Osteoblast (primary cell): Measurements from ENCODE around the gene TACR2. TPM values are rescaled to one million over a fixed set of nuclear protein-coding genes. Genes with fewer than 3 reads are reported as not detected.
A peak's percentile ranks its signal among the peaks of the same experiment; 100 is the strongest.

Source experiments
- DNase-seq: peaks from one replicate; pipeline ENCODE4 v3.0.0; 2011; ENCODE audit warnings: low spot score, mixed read lengths; ENCODE audit not compliant: insufficient read length; ENCODE audit errors: missing footprints
- H2AFZ ChIP-seq: 2 replicates; pipeline ENCODE4 v1.6.0; 2011; ENCODE audit warnings: mild to moderate bottlenecking, low read length
- H3K27ac ChIP-seq: 2 replicates; pipeline ENCODE4 v1.5.1; 2011; ENCODE audit warnings: mild to moderate bottlenecking, low read depth, low read length, moderate library complexity
- H3K27me3 ChIP-seq: 2 replicates; pipeline ENCODE4 v1.6.0; 2012; ENCODE audit warnings: mild to moderate bottlenecking, control low read depth, inconsistent platforms, low read length, moderate library complexity; ENCODE audit not compliant: insufficient read depth
- H3K36me3 ChIP-seq: 2 replicates; pipeline ENCODE4 v1.5.1; 2011; ENCODE audit warnings: mild to moderate bottlenecking, low read length, control low read depth, moderate library complexity; ENCODE audit not compliant: insufficient read depth
- H3K4me1 ChIP-seq: 2 replicates; pipeline ENCODE4 v1.5.1; 2011; ENCODE audit warnings: mild to moderate bottlenecking, low read length, control low read depth, moderate library complexity; ENCODE audit not compliant: insufficient read depth
- H3K4me2 ChIP-seq: 2 replicates; pipeline ENCODE4 v1.6.0; 2011; ENCODE audit warnings: mild to moderate bottlenecking, low read length; ENCODE audit not compliant: insufficient read depth
- H3K4me3 ChIP-seq: fragments of 200-600 bp; sonication (generic); 3 replicates; pipeline ENCODE4 v1.5.1; 2012; ENCODE audit warnings: mild to moderate bottlenecking, low read length, inconsistent platforms; ENCODE audit not compliant: insufficient read depth
- H3K79me2 ChIP-seq: 2 replicates; pipeline ENCODE4 v1.6.0; 2012; ENCODE audit warnings: mild to moderate bottlenecking, low read length, control low read depth, inconsistent platforms; ENCODE audit not compliant: insufficient read depth
- H3K9me3 ChIP-seq: 2 replicates; pipeline ENCODE4 v1.5.1; 2011; ENCODE audit warnings: low read depth, low read length, control low read depth
- H4K20me1 ChIP-seq: 2 replicates; pipeline ENCODE4 v1.6.0; 2012; ENCODE audit warnings: mild to moderate bottlenecking, low read length, control low read depth; ENCODE audit not compliant: insufficient read depth
- CTCF ChIP-seq: IDR thresholded peaks from 2 replicates; pipeline ENCODE4 v1.5.1; 2011; ENCODE audit warnings: mild to moderate bottlenecking, low read depth, low read length, moderate library complexity; ENCODE audit errors: extremely low read depth
- total RNA-seq: library from RNA; depleted of rRNA; stranded (reverse); fragments of >200 nt; gene quantifications from 2 replicates; pipeline ENCODE4 v1.2.3, GENCODE V29; 2012

The TACR2 gene
- total RNA-seq, 1 donor, result 0.36 TPM

- Histone ChIP-seq H3K27me3 (no peaks in the 10 kb centered on the region), H3K27ac (no peak overlapping the region), H3K4me1 (peaks cover 33% of the 10 kb centered on the region), H3K79me2 (peaks cover 10% of the 10 kb centered on the region), H3K4me3 (no peak overlapping the region), H3K36me3 (peaks cover 40% of the 10 kb centered on the region), H3K4me2 (no peak overlapping the region), H4K20me1 (peaks cover 4% of the 10 kb centered on the region), H2AFZ (no peak overlapping the region), H3K9me3 (no peaks in the 10 kb centered on the region)
- no peak for DNase-seq
- no peak for TF ChIP-seq CTCF
Measured at GRCh38 chr10:69401416-69401815, 15.3 kb downstream of the TACR2 start.

- no peak overlapping the region for H3K27ac ChIP-seq
- H4K20me1 ChIP-seq, result peaks cover 4% of the 10 kb centered on the region
- no peak for TF ChIP-seq CTCF
- peaks cover 31% of the 10 kb centered on the region for H3K4me1 ChIP-seq
- peak; percentile 9 for DNase-seq
- peaks cover 10% of the 10 kb centered on the region for H3K79me2 ChIP-seq
- H3K4me2 ChIP-seq, result no peak overlapping the region
- H3K9me3 ChIP-seq, result no peaks in the 10 kb centered on the region
- H3K4me3 ChIP-seq, result no peak overlapping the region
- H2AFZ ChIP-seq, result no peak overlapping the region
- peaks cover 42% of the 10 kb centered on the region for H3K36me3 ChIP-seq
- no peaks in the 10 kb centered on the region for H3K27me3 ChIP-seq
Measured at GRCh38 chr10:69400936-69401335, 15.8 kb downstream of the TACR2 start.

- Histone ChIP-seq H3K4me2 (no peak overlapping the region), H2AFZ (no peak overlapping the region), H4K20me1 (peaks cover 4% of the 10 kb centered on the region), H3K27ac (no peak overlapping the region), H3K27me3 (no peaks in the 10 kb centered on the region), H3K36me3 (peaks cover 55% of the 10 kb centered on the region), H3K4me3 (no peak overlapping the region), H3K9me3 (no peaks in the 10 kb centered on the region), H3K4me1 (peaks cover 9% of the 10 kb centered on the region), H3K79me2 (peaks cover 18% of the 10 kb centered on the region)
- no peak for DNase-seq
- no peak for TF ChIP-seq CTCF
Measured at GRCh38 chr10:69398466-69398865, 18.3 kb downstream of the TACR2 start.

- Histone ChIP-seq H4K20me1 (peaks cover 4% of the 10 kb centered on the region), H3K4me2 (no peak overlapping the region), H3K27me3 (no peaks in the 10 kb centered on the region), H3K4me3 (no peak overlapping the region), H3K79me2 (peaks cover 18% of the 10 kb centered on the region), H3K9me3 (no peaks in the 10 kb centered on the region), H2AFZ (no peak overlapping the region), H3K36me3 (peaks cover 57% of the 10 kb centered on the region), H3K4me1 (peaks cover 4% of the 10 kb centered on the region), H3K27ac (no peak overlapping the region)
- TF ChIP-seq CTCF, result no peak
- no peak for DNase-seq
Measured at GRCh38 chr10:69397972-69398371, 18.7 kb downstream of the TACR2 start.
